Loucy (cell line): ENCODE data around the gene AGAP1.

Experiments
- H2AFZ ChIP-seq: fragments of 200-600 bp; sonication (generic); 2 replicates; pipeline ENCODE4 v1.6.0; 2016; ENCODE audit warnings: antibody characterized with exemption, mild to moderate bottlenecking, low read length, moderate library complexity
- H3F3A ChIP-seq: fragments of 200-600 bp; 2 replicates; pipeline ENCODE4 v1.6.0; 2016; ENCODE audit warnings: antibody characterized with exemption, low read depth, mild to moderate bottlenecking
- H3K27me3 ChIP-seq: fragments of 200-600 bp; sonication (generic); 2 replicates; pipeline ENCODE4 v1.6.1; 2014; ENCODE audit warnings: low read length, mild to moderate bottlenecking; ENCODE audit not compliant: insufficient read depth, poor library complexity, severe bottlenecking
- H3K36me3 ChIP-seq: fragments of 200-600 bp; sonication (generic); 2 replicates; pipeline ENCODE4 v1.6.1; 2016; ENCODE audit warnings: low read length; ENCODE audit not compliant: insufficient read depth
- H3K4me1 ChIP-seq: fragments of 200-600 bp; sonication (generic); 2 replicates; pipeline ENCODE4 v1.5.1; 2014; ENCODE audit warnings: low read length, mild to moderate bottlenecking; ENCODE audit not compliant: insufficient read depth, poor library complexity, severe bottlenecking
- H3K4me2 ChIP-seq: fragments of 200-600 bp; sonication (generic); 2 replicates; pipeline ENCODE4 v1.6.0; 2014; ENCODE audit warnings: antibody characterized with exemption, low read length, low read depth, mild to moderate bottlenecking; ENCODE audit not compliant: poor library complexity, severe bottlenecking
- H3K4me3 ChIP-seq: fragments of 200-600 bp; sonication (generic); 2 replicates; pipeline ENCODE4 v1.5.1; 2014; ENCODE audit warnings: low read length, mild to moderate bottlenecking, mixed read lengths; ENCODE audit not compliant: poor library complexity, severe bottlenecking
- H3K79me2 ChIP-seq: fragments of 200-600 bp; sonication (generic); 2 replicates; pipeline ENCODE4 v1.6.1; 2014; ENCODE audit warnings: low read length; ENCODE audit not compliant: insufficient read depth
- H3K9ac ChIP-seq: fragments of 200-600 bp; sonication (generic); 2 replicates; pipeline ENCODE4 v1.6.0; 2014; ENCODE audit warnings: mild to moderate bottlenecking, low read depth, low read length, moderate library complexity; ENCODE audit not compliant: poor library complexity, severe bottlenecking
- H3K9me2 ChIP-seq: fragments of 200-600 bp; sonication (generic); replicated peaks from 2 replicates; pipeline ENCODE4 v1.6.1; 2016; ENCODE audit warnings: low read depth, low read length, mixed read lengths
- H3K9me3 ChIP-seq: fragments of 200-600 bp; sonication (generic); 2 replicates; pipeline ENCODE4 v1.6.1; 2014; ENCODE audit warnings: mild to moderate bottlenecking, antibody characterized with exemption, low read length, low read depth; ENCODE audit not compliant: insufficient read depth
- H4K20me1 ChIP-seq: fragments of 200-600 bp; sonication (generic); 2 replicates; pipeline ENCODE4 v1.6.0; 2014; ENCODE audit warnings: antibody characterized with exemption, low read length, mild to moderate bottlenecking; ENCODE audit not compliant: insufficient read depth, poor library complexity, severe bottlenecking
- CTCF ChIP-seq: fragments of 200-600 bp; sonication (generic); conservative IDR thresholded peaks from 2 replicates; pipeline ENCODE4 v1.5.1; 2014; ENCODE audit warnings: mild to moderate bottlenecking, antibody characterized with exemption, low read length
- EZH2phosphoT487 ChIP-seq: fragments of 200-600 bp; IDR thresholded peaks from 2 replicates; pipeline ENCODE4 v1.6.1; 2018; ENCODE audit warnings: antibody characterized with exemption, mild to moderate bottlenecking, moderate library complexity, borderline replicate concordance

Gene AGAP1

GRCh38 chr2:236166796-236167296 is 673.0 kb downstream of the AGAP1 start:
- Histone ChIP-seq H3K79me2 (no peaks in the 10 kb centered on the region), H3K36me3 (no peaks in the 10 kb centered on the region), H3K4me2 (no peak overlapping the region), H4K20me1 (no peaks in the 10 kb centered on the region), H3F3A (no peaks in the 10 kb centered on the region), H3K9me3 (no peaks in the 10 kb centered on the region), H3K4me3 (no peak overlapping the region), H2AFZ (no peak overlapping the region), H3K4me1 (no peaks in the 10 kb centered on the region), H3K27me3 (no peaks in the 10 kb centered on the region), H3K9ac (no peak overlapping the region), H3K9me2 (no peaks in the 10 kb centered on the region)
- TF ChIP-seq EZH2phosphoT487: no peak
- TF ChIP-seq CTCF: no peak

- Histone ChIP-seq H3K36me3 (no peaks in the 10 kb centered on the region), H3F3A (no peaks in the 10 kb centered on the region), H4K20me1 (no peaks in the 10 kb centered on the region), H2AFZ (no peak overlapping the region), H3K9me3 (no peaks in the 10 kb centered on the region), H3K4me2 (no peak overlapping the region), H3K4me3 (no peak overlapping the region), H3K4me1 (no peaks in the 10 kb centered on the region), H3K9ac (no peak overlapping the region), H3K9me2 (no peaks in the 10 kb centered on the region), H3K79me2 (no peaks in the 10 kb centered on the region), H3K27me3 (no peaks in the 10 kb centered on the region)
- TF ChIP-seq CTCF (no peak), EZH2phosphoT487 (no peak)
These were observed 673.7 kb downstream of the AGAP1 start for GRCh38 chr2:236167297-236168109.

GRCh38 chr2:236168110-236169080 is 674.6 kb downstream of the AGAP1 start, which contains the start of gene GBX2:
Gene GBX2 (minus strand): TSS chr2:236168386. CDS start chr2:236167971, 415 bp downstream.
- TF ChIP-seq CTCF: no peak
- TF ChIP-seq EZH2phosphoT487: no peak
- no peaks in the 10 kb centered on the region for H3K36me3 ChIP-seq
- no peaks in the 10 kb centered on the region for H3K4me1 ChIP-seq
- H3K9me3 ChIP-seq: no peaks in the 10 kb centered on the region
- no peak within 1 kb of the TSS for H3K9ac ChIP-seq
- no peaks in the 10 kb centered on the region for H3K9me2 ChIP-seq
- H2AFZ ChIP-seq: no peak within 1 kb of the TSS
- no peak within 1 kb of the TSS for H3K4me2 ChIP-seq
- H3K27me3 ChIP-seq: no peaks in the 10 kb centered on the region
- no peaks in the 10 kb centered on the region for H3K79me2 ChIP-seq
- no peaks in the 10 kb centered on the region for H3F3A ChIP-seq
- H4K20me1 ChIP-seq: no peaks in the 10 kb centered on the region
- no peak within 1 kb of the TSS for H3K4me3 ChIP-seq
